NK-92 (cell line): ENCODE results near the gene IMPA2.

Source experiments
- DNase-seq: peaks from one replicate; lab custom pipeline; 2025; ENCODE audit not compliant: unreplicated experiment; lab: John Stamatoyannopoulos, UW

Gene IMPA2

GRCh38 chr18:11989966-11990380, 8.7 kb downstream of the IMPA2 start:
- DNase-seq: no peak

- no peak for DNase-seq
Observed at GRCh38 chr18:11990539-11990938, 9.2 kb downstream of the IMPA2 start.

GRCh38 chr18:11991021-11991795, 9.9 kb downstream of the IMPA2 start:
- no peak for DNase-seq

- no peak for DNase-seq
Observed at GRCh38 chr18:11992096-11992790, 10.9 kb downstream of the IMPA2 start.

- DNase-seq: no peak
Observed at GRCh38 chr18:11993264-11993916, 12.1 kb downstream of the IMPA2 start.

GRCh38 chr18:11994336-11994702, 13.0 kb downstream of the IMPA2 start:
- no peak for DNase-seq

GRCh38 chr18:11994703-11995444, 13.6 kb downstream of the IMPA2 start:
- DNase-seq: no peak

GRCh38 chr18:11995445-11996189, 14.3 kb downstream of the IMPA2 start:
- no peak for DNase-seq

GRCh38 chr18:11996190-11996754, 15.0 kb downstream of the IMPA2 start:
- DNase-seq: no peak

GRCh38 chr18:11996907-11997306, 15.6 kb downstream of the IMPA2 start:
- no peak for DNase-seq

GRCh38 chr18:11997466-11997865, 16.2 kb downstream of the IMPA2 start:
- no peak for DNase-seq

- no peak for DNase-seq
Observed at GRCh38 chr18:11998193-11998592, 16.9 kb downstream of the IMPA2 start.

- no peak for DNase-seq
Observed at GRCh38 chr18:11999429-11999828, 18.1 kb downstream of the IMPA2 start.

- DNase-seq: no peak
Observed at GRCh38 chr18:12000072-12000659, 18.9 kb downstream of the IMPA2 start.

GRCh38 chr18:12001421-12001820, 20.1 kb downstream of the IMPA2 start:
- DNase-seq: no peak

GRCh38 chr18:12003894-12004293, 22.6 kb downstream of the IMPA2 start:
- DNase-seq: no peak

GRCh38 chr18:12005538-12006487, 24.5 kb downstream of the IMPA2 start:
- no peak for DNase-seq

GRCh38 chr18:12006488-12006840, 25.2 kb downstream of the IMPA2 start:
- no peak for DNase-seq

- DNase-seq: no peak
Observed at GRCh38 chr18:12007063-12007462, 25.8 kb downstream of the IMPA2 start.
